Right renal pelvis (tissue), 4 donors: ENCODE data around the gene NR1H4. TPM values are rescaled to one million over a fixed set of nuclear protein-coding genes. Genes with fewer than 3 reads are reported as not detected.

Source experiments
- polyA plus RNA-seq, 4 donors: library from polyadenylated mRNA; unstranded; fragments of 120-200 nt; gene quantifications; one replicate each; pipeline ENCODE4 v1.2.1, GENCODE V29; 2013; ENCODE audit not compliant: insufficient read length in 4 of 4

Gene NR1H4
- polyA plus RNA-seq, 4 donors, result 13.0 to 18.6 (median 15.0) TPM

Other genes starting within 250 kb of the NR1H4 start
- 1 to 10 TPM; 4.1 to 5.9 (median 4.8) TPM for gene DEPDC4, start 206.8 kb upstream of the NR1H4 start, polyA plus RNA-seq
- gene SCYL2, start 206.7 kb upstream of the NR1H4 start, polyA plus RNA-seq, result 10 to 100 TPM; 49.3 to 62.0 (median 54.5) TPM
- gene SLC17A8, start 116.8 kb upstream of the NR1H4 start, polyA plus RNA-seq, result under 1 TPM; 0.22 to 0.51 (median 0.37) TPM
- 10 to 100 TPM; 16.1 to 20.9 (median 19.2) TPM for gene GAS2L3, start 99.8 kb downstream of the NR1H4 start, polyA plus RNA-seq